Panc1 (cell line): Measurements from ENCODE around the gene HMGCLL1. TPM values are rescaled to one million over a fixed set of nuclear protein-coding genes. Genes with fewer than 3 reads are reported as not detected.

Experiments used
- ATAC-seq: fragments of 200-7000 bp; cut with Tn5 transposase; 2 replicates; pipeline ENCODE4 v1.9.1; 2020; ENCODE audit warnings: mild to moderate bottlenecking, moderate library complexity
- BruUV-seq: library from RNA; stranded (reverse); fragments of 400-500 nt; replicated peaks from 2 replicates; lab custom pipeline; 2021; lab: Mats Ljungman, UMichigan
- CTCF ChIA-PET: fragments of 300-600 bp; sonication (Branson Sonifier 250); formaldehyde crosslinking; loops from one replicate; lab custom pipeline; 2022; ENCODE audit warnings: antibody characterized with exemption; lab: Charles Lee
- POLR2A ChIA-PET: fragments of 300-600 bp; sonication (Branson Sonifier 250); formaldehyde crosslinking; loops from one replicate; lab custom pipeline; 2022; ENCODE audit warnings: antibody characterized with exemption; lab: Charles Lee
- DNase-seq: peaks from one replicate; pipeline ENCODE4 v3.0.0-alpha.2; 2010; ENCODE audit warnings: low read depth, low spot score
- H3K27ac ChIP-seq: 2 replicates; pipeline ENCODE4 v1.5.1; 2011; ENCODE audit warnings: mild to moderate bottlenecking, low read length, inconsistent platforms
- H3K27me3 ChIP-seq: fragments of 200-500 bp; sonication (Bioruptor generic); 2 replicates; pipeline ENCODE4 v1.6.0; 2014; ENCODE audit warnings: low read length, inconsistent platforms; ENCODE audit not compliant: control insufficient read depth, insufficient read depth
- H3K36me3 ChIP-seq: fragments of 200-500 bp; sonication (Bioruptor generic); 2 replicates; pipeline ENCODE4 v1.5.1; 2014; ENCODE audit warnings: inconsistent platforms, mild to moderate bottlenecking, low read length, moderate library complexity; ENCODE audit not compliant: control insufficient read depth, insufficient read depth
- H3K4me1 ChIP-seq: 2 replicates; pipeline ENCODE4 v1.5.1; 2011; ENCODE audit warnings: inconsistent platforms, mild to moderate bottlenecking, low read length, moderate library complexity; ENCODE audit not compliant: control insufficient read depth, insufficient read depth
- H3K4me3 ChIP-seq, 2 experiments: 2 replicates each; pipeline ENCODE4 v1.5.1; 2011 to 2012; ENCODE audit warnings: low read depth in 2 of 2, low read length in 2 of 2, mild to moderate bottlenecking in 2 of 2, inconsistent platforms in 1 of 2, moderate library complexity in 1 of 2
- H3K9me3 ChIP-seq: fragments of 200-500 bp; sonication (Bioruptor generic); 2 replicates; pipeline ENCODE4 v1.5.1; 2014; ENCODE audit warnings: low read depth, mild to moderate bottlenecking, inconsistent platforms, low read length, moderate library complexity; ENCODE audit not compliant: control insufficient read depth, insufficient read depth
- POLR2AphosphoS5 ChIP-seq: IDR thresholded peaks from 2 replicates; pipeline ENCODE4 v1.6.1; 2012; ENCODE audit warnings: mild to moderate bottlenecking, low read depth, low read length, moderate library complexity
- SIN3A ChIP-seq: IDR thresholded peaks from 2 replicates; pipeline ENCODE4 v1.6.1; 2012; ENCODE audit warnings: low read depth, mild to moderate bottlenecking, low read length, moderate library complexity, borderline replicate concordance; ENCODE audit not compliant: insufficient read depth
- TCF7L2 ChIP-seq: IDR thresholded peaks from 2 replicates; pipeline ENCODE4 v1.6.1; 2011; ENCODE audit warnings: mild to moderate bottlenecking, low read depth, low read length, inconsistent platforms
- in situ Hi-C: cut with HindIII; loops from 2 replicates; pipeline ENCODE4 v1.10.0; 2016; ENCODE audit warnings: low sequenced_read_pairs, low pct_unique_long_range_greater_than_20kb
- intact Hi-C: fragments of 100-400 bp; cut with micrococcal nuclease; formaldehyde crosslinking; loops from one replicate; pipeline ENCODE4 v1.10.0; 2022; ENCODE audit not compliant: unreplicated experiment
- total RNA-seq: library from RNA; stranded (reverse); gene quantifications from one replicate; pipeline ENCODE4 v1.2.1, GENCODE V29; 2021; ENCODE audit not compliant: unreplicated experiment
- TF ChIP-seq, protein P1 (sequence below), 2 experiments: IDR thresholded peaks; 2 replicates each; pipeline ENCODE4 v1.6.1; 2011 to 2012; ENCODE audit warnings: low read depth in 2 of 2, control low read depth in 1 of 2, low read length in 1 of 2, mild to moderate bottlenecking in 1 of 2, moderate library complexity in 1 of 2; ENCODE audit not compliant: insufficient read depth in 1 of 2
- TF ChIP-seq, protein P2 (sequence below): fragments of 450-650 bp; IDR thresholded peaks from 2 replicates; pipeline ENCODE4 v1.5.1; 2017; ENCODE audit warnings: mild to moderate bottlenecking

Gene HMGCLL1
- total RNA-seq, 1 experiment from 2014 or later, result not detected

DNA sequence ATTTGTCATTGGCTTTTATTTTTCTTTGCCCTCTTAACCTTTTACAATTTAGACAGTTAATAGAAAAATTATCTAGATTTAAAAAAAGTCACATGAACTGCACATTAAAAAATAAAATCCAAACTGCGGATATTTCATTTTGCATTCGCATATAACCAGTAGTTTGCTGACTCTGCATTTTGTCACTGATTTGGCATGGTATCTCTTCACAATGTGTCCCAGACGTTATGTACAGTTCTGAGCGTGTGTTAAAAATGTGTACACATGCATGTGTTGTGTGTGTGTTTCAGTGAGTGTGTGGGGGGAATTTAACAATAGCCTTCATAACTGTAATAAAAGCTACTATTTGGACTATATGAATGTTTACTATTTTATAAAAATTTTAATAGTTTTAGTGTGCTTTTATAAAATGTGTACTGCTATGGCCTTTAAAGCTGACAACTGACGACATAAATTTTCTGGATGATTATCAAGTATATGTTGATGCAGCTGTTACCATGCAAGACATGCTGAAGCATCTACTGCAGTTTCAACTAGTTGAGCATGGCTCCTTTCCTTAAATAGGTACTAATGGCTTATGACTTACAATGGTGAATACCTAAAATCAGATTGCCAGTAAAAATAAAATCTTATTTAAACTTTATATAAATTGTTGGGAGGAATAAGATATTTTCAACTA is 67.7 kb downstream of the HMGCLL1 start:
- in situ Hi-C loops (no loop called here), intact Hi-C loops (no loop called here)
- no TSS peak for BruUV-seq
- H3K27ac ChIP-seq, result no peak overlapping the region
- H3K9me3 ChIP-seq, result no peaks in the 10 kb centered on the region
- ChIA-PET POLR2A (no interaction called here), CTCF (no interaction called here)
- TF ChIP-seq, protein P1, sequence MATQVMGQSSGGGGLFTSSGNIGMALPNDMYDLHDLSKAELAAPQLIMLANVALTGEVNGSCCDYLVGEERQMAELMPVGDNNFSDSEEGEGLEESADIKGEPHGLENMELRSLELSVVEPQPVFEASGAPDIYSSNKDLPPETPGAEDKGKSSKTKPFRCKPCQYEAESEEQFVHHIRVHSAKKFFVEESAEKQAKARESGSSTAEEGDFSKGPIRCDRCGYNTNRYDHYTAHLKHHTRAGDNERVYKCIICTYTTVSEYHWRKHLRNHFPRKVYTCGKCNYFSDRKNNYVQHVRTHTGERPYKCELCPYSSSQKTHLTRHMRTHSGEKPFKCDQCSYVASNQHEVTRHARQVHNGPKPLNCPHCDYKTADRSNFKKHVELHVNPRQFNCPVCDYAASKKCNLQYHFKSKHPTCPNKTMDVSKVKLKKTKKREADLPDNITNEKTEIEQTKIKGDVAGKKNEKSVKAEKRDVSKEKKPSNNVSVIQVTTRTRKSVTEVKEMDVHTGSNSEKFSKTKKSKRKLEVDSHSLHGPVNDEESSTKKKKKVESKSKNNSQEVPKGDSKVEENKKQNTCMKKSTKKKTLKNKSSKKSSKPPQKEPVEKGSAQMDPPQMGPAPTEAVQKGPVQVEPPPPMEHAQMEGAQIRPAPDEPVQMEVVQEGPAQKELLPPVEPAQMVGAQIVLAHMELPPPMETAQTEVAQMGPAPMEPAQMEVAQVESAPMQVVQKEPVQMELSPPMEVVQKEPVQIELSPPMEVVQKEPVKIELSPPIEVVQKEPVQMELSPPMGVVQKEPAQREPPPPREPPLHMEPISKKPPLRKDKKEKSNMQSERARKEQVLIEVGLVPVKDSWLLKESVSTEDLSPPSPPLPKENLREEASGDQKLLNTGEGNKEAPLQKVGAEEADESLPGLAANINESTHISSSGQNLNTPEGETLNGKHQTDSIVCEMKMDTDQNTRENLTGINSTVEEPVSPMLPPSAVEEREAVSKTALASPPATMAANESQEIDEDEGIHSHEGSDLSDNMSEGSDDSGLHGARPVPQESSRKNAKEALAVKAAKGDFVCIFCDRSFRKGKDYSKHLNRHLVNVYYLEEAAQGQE (IDR thresholded peaks at IDR 0.05; ENCODE audit: insufficient read depth in 1 of 2, low read depth in 2 of 2, low read length in 1 of 2), result no peak
- TF ChIP-seq TCF7L2 (no peak), SIN3A (no peak), POLR2AphosphoS5 (no peak)
- TF ChIP-seq, protein P2, sequence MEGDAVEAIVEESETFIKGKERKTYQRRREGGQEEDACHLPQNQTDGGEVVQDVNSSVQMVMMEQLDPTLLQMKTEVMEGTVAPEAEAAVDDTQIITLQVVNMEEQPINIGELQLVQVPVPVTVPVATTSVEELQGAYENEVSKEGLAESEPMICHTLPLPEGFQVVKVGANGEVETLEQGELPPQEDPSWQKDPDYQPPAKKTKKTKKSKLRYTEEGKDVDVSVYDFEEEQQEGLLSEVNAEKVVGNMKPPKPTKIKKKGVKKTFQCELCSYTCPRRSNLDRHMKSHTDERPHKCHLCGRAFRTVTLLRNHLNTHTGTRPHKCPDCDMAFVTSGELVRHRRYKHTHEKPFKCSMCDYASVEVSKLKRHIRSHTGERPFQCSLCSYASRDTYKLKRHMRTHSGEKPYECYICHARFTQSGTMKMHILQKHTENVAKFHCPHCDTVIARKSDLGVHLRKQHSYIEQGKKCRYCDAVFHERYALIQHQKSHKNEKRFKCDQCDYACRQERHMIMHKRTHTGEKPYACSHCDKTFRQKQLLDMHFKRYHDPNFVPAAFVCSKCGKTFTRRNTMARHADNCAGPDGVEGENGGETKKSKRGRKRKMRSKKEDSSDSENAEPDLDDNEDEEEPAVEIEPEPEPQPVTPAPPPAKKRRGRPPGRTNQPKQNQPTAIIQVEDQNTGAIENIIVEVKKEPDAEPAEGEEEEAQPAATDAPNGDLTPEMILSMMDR, result no peak
- no peaks in the 10 kb centered on the region for H3K36me3 ChIP-seq
- ATAC-seq, result no peak
- no peak for DNase-seq
- H3K4me1 ChIP-seq, result no peaks in the 10 kb centered on the region
- no peaks in the 10 kb centered on the region for H3K27me3 ChIP-seq
- H3K4me3 ChIP-seq, result no peak overlapping the region

DNA sequence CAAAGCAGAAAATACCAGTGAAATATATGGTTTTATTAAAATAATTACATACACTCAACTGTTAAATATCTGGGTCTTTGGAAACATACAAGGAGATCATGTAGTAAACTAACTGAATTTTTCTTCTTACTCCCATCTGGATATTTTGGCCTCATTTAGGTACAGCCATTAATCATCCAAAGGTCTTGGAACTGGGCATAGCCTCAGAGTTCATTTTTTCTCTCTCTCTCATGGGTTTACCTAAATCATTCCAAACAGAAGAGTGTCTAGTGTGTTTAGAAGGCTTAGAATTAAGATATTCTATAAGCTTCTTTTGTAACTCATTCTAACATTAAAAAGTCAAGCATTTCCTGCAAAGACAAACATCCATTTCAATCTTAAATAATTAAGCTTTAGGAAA is 79.4 kb downstream of the HMGCLL1 start:
- ATAC-seq (no peak), DNase-seq (no peak)
- Histone ChIP-seq H3K27ac (no peak overlapping the region), H3K9me3 (no peaks in the 10 kb centered on the region), H3K36me3 (no peaks in the 10 kb centered on the region), H3K27me3 (no peaks in the 10 kb centered on the region), H3K4me1 (no peaks in the 10 kb centered on the region), H3K4me3 (no peak overlapping the region)
- TF ChIP-seq, protein P2, result no peak
- no peak for TF ChIP-seq SIN3A
- TF ChIP-seq TCF7L2, result no peak
- no peak for TF ChIP-seq POLR2AphosphoS5
- TF ChIP-seq, protein P1 (IDR thresholded peaks at IDR 0.05; ENCODE audit: insufficient read depth in 1 of 2, low read depth in 2 of 2, low read length in 1 of 2), result no peak
- ChIA-PET CTCF (no interaction called here), POLR2A (no interaction called here)
- no TSS peak for BruUV-seq
- intact Hi-C loops, result no loop called here
- in situ Hi-C loops, result no loop called here
